H9 (cell line): ENCODE results near the gene SLC1A7. TPM values are rescaled to one million over a fixed set of nuclear protein-coding genes. Genes with fewer than 3 reads are reported as not detected.

ENCODE experiments used
- DNase-seq: peaks from one replicate; pipeline ENCODE4 v3.0.0-alpha.2; 2017
- H2AFZ ChIP-seq: one replicate; pipeline ENCODE4 v1.6.1; 2013; ENCODE audit warnings: mild to moderate bottlenecking, low read length, control low read depth, moderate library complexity
- H2AK5ac ChIP-seq: 2 replicates; pipeline ENCODE4 v1.6.1; 2013; ENCODE audit warnings: low read length, control low read depth, mixed read lengths; ENCODE audit not compliant: insufficient read length
- H2BK120ac ChIP-seq: one replicate; pipeline ENCODE4 v1.6.1; 2013; ENCODE audit warnings: low read depth, mild to moderate bottlenecking, low read length, control low read depth, inconsistent platforms; ENCODE audit not compliant: poor library complexity, severe bottlenecking
- H2BK12ac ChIP-seq: 2 replicates; pipeline ENCODE4 v1.6.1; 2013; ENCODE audit warnings: low read length, control low read depth, mixed read lengths, low read depth; ENCODE audit not compliant: insufficient read length
- H2BK15ac ChIP-seq: 2 replicates; pipeline ENCODE4 v1.6.1; 2013; ENCODE audit warnings: low read depth, low read length, control low read depth
- H2BK20ac ChIP-seq: one replicate; pipeline ENCODE4 v1.6.1; 2013; ENCODE audit warnings: low read depth, mild to moderate bottlenecking, low read length, control low read depth, inconsistent platforms; ENCODE audit not compliant: poor library complexity, severe bottlenecking
- H2BK5ac ChIP-seq: 2 replicates; pipeline ENCODE4 v1.6.1; 2013; ENCODE audit warnings: low read length, control low read depth, mixed read lengths; ENCODE audit not compliant: insufficient read length
- H3K14ac ChIP-seq: 2 replicates; pipeline ENCODE4 v1.6.1; 2013; ENCODE audit warnings: low read length, control low read depth; ENCODE audit not compliant: insufficient read depth
- H3K18ac ChIP-seq: 2 replicates; pipeline ENCODE4 v1.6.1; 2013; ENCODE audit warnings: low read depth, mild to moderate bottlenecking, mixed read lengths, low read length, control low read depth; ENCODE audit not compliant: insufficient read length
- H3K23ac ChIP-seq: 2 replicates; pipeline ENCODE4 v1.6.1; 2013; ENCODE audit warnings: low read length, control low read depth, mixed read lengths, low read depth; ENCODE audit not compliant: insufficient read length
- H3K23me2 ChIP-seq: 2 replicates; pipeline ENCODE4 v1.6.1; 2013; ENCODE audit warnings: low read depth, mild to moderate bottlenecking, mixed read lengths, low read length, control low read depth; ENCODE audit not compliant: insufficient read length, poor library complexity, severe bottlenecking
- H3K27ac ChIP-seq: 2 replicates; pipeline ENCODE4 v1.5.1; 2013; ENCODE audit warnings: low read length, control low read depth, mixed read lengths, low read depth; ENCODE audit not compliant: insufficient read length
- H3K27me3 ChIP-seq: 2 replicates; pipeline ENCODE4 v1.6.1; 2013; ENCODE audit warnings: low read length, control low read depth, inconsistent platforms; ENCODE audit not compliant: insufficient read depth
- H3K4ac ChIP-seq: 2 replicates; pipeline ENCODE4 v1.6.1; 2013; ENCODE audit warnings: low read depth, mild to moderate bottlenecking, control low read depth, inconsistent platforms, low read length, moderate library complexity
- H3K4me1 ChIP-seq: 2 replicates; pipeline ENCODE4 v1.6.1; 2013; ENCODE audit warnings: low read length, control low read depth, inconsistent platforms; ENCODE audit not compliant: insufficient read depth
- H3K4me2 ChIP-seq: 2 replicates; pipeline ENCODE4 v1.6.1; 2013; ENCODE audit warnings: low read length, control low read depth, mixed read lengths; ENCODE audit not compliant: insufficient read length, insufficient read depth
- H3K56ac ChIP-seq: 2 replicates; pipeline ENCODE4 v1.6.1; 2013; ENCODE audit warnings: low read depth, mild to moderate bottlenecking, mixed read lengths, low read length, control low read depth; ENCODE audit not compliant: insufficient read length
- H3K79me1 ChIP-seq: 2 replicates; pipeline ENCODE4 v1.6.1; 2013; ENCODE audit warnings: low read depth, mild to moderate bottlenecking, moderate library complexity, low read length, control low read depth, inconsistent platforms; ENCODE audit not compliant: insufficient read depth, poor library complexity, severe bottlenecking
- H3K79me2 ChIP-seq: 2 replicates; pipeline ENCODE4 v1.6.1; 2013; ENCODE audit warnings: low read length, control low read depth, inconsistent platforms; ENCODE audit not compliant: insufficient read depth
- H3K9ac ChIP-seq: 2 replicates; pipeline ENCODE4 v1.6.1; 2013; ENCODE audit warnings: low read length, control low read depth, mixed read lengths; ENCODE audit not compliant: insufficient read length; ENCODE audit errors: extremely low read depth
- H3K9me3 ChIP-seq: one replicate; pipeline ENCODE4 v1.6.1; 2013; ENCODE audit warnings: low read depth, low read length, inconsistent platforms; ENCODE audit not compliant: control insufficient read depth
- H3T11ph ChIP-seq: one replicate; pipeline ENCODE4 v1.6.1; 2013; ENCODE audit warnings: mild to moderate bottlenecking, low read length, control low read depth, inconsistent platforms
- H4K20me1 ChIP-seq: one replicate; pipeline ENCODE4 v1.6.1; 2013; ENCODE audit not compliant: control insufficient read depth, insufficient read length, insufficient read depth
- H4K5ac ChIP-seq: 2 replicates; pipeline ENCODE4 v1.6.1; 2013; ENCODE audit warnings: low read depth, mild to moderate bottlenecking, mixed read lengths, low read length, control low read depth; ENCODE audit not compliant: insufficient read length
- H4K8ac ChIP-seq: replicated peaks from 2 replicates; pipeline ENCODE4 v1.6.1; 2013; ENCODE audit warnings: low read length, control low read depth, mixed read lengths, low read depth; ENCODE audit not compliant: insufficient read length
- H4K91ac ChIP-seq: 2 replicates; pipeline ENCODE4 v1.6.1; 2013; ENCODE audit warnings: low read depth, mild to moderate bottlenecking, moderate library complexity, mixed read lengths, low read length, control low read depth; ENCODE audit not compliant: insufficient read length
- H3K27ac Mint-ChIP-seq, 3 experiments: 2 replicates in 2 of 3; 3 replicates in 1 of 3; pipeline ENCODE4 v1.8.0; 2020 to 2021; ENCODE audit warnings: mixed read lengths in 3 of 3, mild to moderate bottlenecking in 1 of 3, moderate library complexity in 1 of 3
- H3K27me3 Mint-ChIP-seq: 2 replicates; pipeline ENCODE4 v1.8.0; 2021; ENCODE audit warnings: low read depth, mild to moderate bottlenecking, moderate library complexity, mixed read lengths
- H3K36me3 Mint-ChIP-seq, 3 experiments: 2 replicates in 2 of 3; 3 replicates in 1 of 3; pipeline ENCODE4 v1.8.0; 2020 to 2021; ENCODE audit warnings: low read depth in 3 of 3, mixed read lengths in 3 of 3; ENCODE audit not compliant: insufficient read depth in 1 of 3
- H3K4me1 Mint-ChIP-seq, 2 experiments: 2 replicates each; pipeline ENCODE4 v1.8.0; 2020; ENCODE audit warnings: mixed read lengths in 2 of 2
- H3K4me3 Mint-ChIP-seq, 2 experiments: 2 replicates in 1 of 2; 3 replicates in 1 of 2; pipeline ENCODE4 v1.8.0; 2020 to 2021; ENCODE audit warnings: mild to moderate bottlenecking in 2 of 2, mixed read lengths in 2 of 2, moderate library complexity in 1 of 2
- H3K9me3 Mint-ChIP-seq, 2 experiments: 2 replicates in 1 of 2; 3 replicates in 1 of 2; pipeline ENCODE4 v1.8.0; 2020; ENCODE audit warnings: mild to moderate bottlenecking in 2 of 2, mixed read lengths in 2 of 2, moderate library complexity in 1 of 2
- CTCF ChIP-seq: fragments of 200-600 bp; sonication (generic); conservative IDR thresholded peaks from 3 replicates; pipeline ENCODE4 v1.8.0; 2021; ENCODE audit warnings: antibody characterized with exemption, mild to moderate bottlenecking
- WGBS: extraction: QIAGEN DNeasy Blood & Tissue Kit; methylation state at CpG from one replicate; pipeline ENCODE4 v1.1.7; 2013; ENCODE audit warnings: missing lambda C conversion rate, low lambda C conversion rate, mixed read lengths; ENCODE audit not compliant: insufficient read length; ENCODE audit errors: extremely low coverage; 5-methylcytosine and 5-hydroxymethylcytosine counted together
- total RNA-seq: library from RNA; stranded (reverse); gene quantifications from 2 replicates; pipeline ENCODE4 v1.2.1, GENCODE V29; 2021

The SLC1A7 gene
- total RNA-seq, 1 experiment from 2014 or later, result not detected

GRCh38 chr1:53141487-53142055 is 867 bp downstream of the SLC1A7 start:
- Histone ChIP-seq H2AK5ac (no peak overlapping the region), H3T11ph (no peak overlapping the region), H2BK15ac (no peak overlapping the region), H3K18ac (no peak overlapping the region), H3K79me1 (no peaks in the 10 kb centered on the region), H3K23me2 (no peaks in the 10 kb centered on the region), H3K79me2 (no peaks in the 10 kb centered on the region), H3K14ac (no peak overlapping the region), H3K23ac (no peak overlapping the region), H3K9ac (no peak overlapping the region), H4K5ac (no peak overlapping the region), H3K4me1 (no peaks in the 10 kb centered on the region), H4K91ac (no peak overlapping the region), H3K4me2 (no peak overlapping the region), H4K8ac (no peak overlapping the region), H3K27me3 (no peaks in the 10 kb centered on the region), H2AFZ (no peak overlapping the region), H3K27ac (no peak overlapping the region), H3K56ac (no peak overlapping the region), H2BK20ac (no peak overlapping the region), H3K9me3 (peaks cover 5% of the 10 kb centered on the region), H2BK5ac (no peak overlapping the region), H2BK12ac (no peak overlapping the region), H4K20me1 (no peaks in the 10 kb centered on the region), H2BK120ac (no peak overlapping the region), H3K4ac (no peak overlapping the region)
- Mint-ChIP-seq H3K27me3 (peaks cover 9% of the 10 kb centered on the region), H3K27ac (no peak overlapping the region; a peak in 1 of 7 replicates), H3K4me1 (peaks cover 10 to 34% of the 10 kb centered on the region in 2 experiments), H3K9me3 (peaks cover 18 to 20% of the 10 kb centered on the region in 2 experiments), H3K36me3 (peaks cover 5 to 18% (median 7%) of the 10 kb centered on the region in 3 experiments), H3K4me3 (no peak overlapping the region)
- no CpG with 5 or more reads among the region's 15 CpGs for WGBS
- no peak for DNase-seq
- no peak for TF ChIP-seq CTCF
